HepG2 (cell line): ENCODE measurements around the gene ANO2. TPM values are rescaled to one million over a fixed set of nuclear protein-coding genes. Genes with fewer than 3 reads are reported as not detected.

Experiments
- ATAC-seq: fragments of 200-7000 bp; cut with Tn5 transposase; 3 replicates; pipeline ENCODE4 v1.9.1; 2020; ENCODE audit warnings: mild to moderate bottlenecking, moderate library complexity
- BruUV-seq: library from RNA; stranded (reverse); fragments of 400-500 nt; replicated peaks from 2 replicates; lab custom pipeline; 2021; lab: Mats Ljungman, UMichigan
- CTCF ChIA-PET: fragments of 300-600 bp; formaldehyde crosslinking; extraction: SDS; loops from one replicate; lab custom pipeline; 2021; ENCODE audit warnings: low total read pairs, inconsistent platforms, low intra/inter-chr PET ratio; lab: Yijun Ruan, JAX
- POLR2A ChIA-PET: fragments of 350-600 bp; sonication (Branson Sonifier 250); formaldehyde crosslinking; loops from one replicate; lab custom pipeline; 2020; ENCODE audit warnings: antibody characterized with exemption, inconsistent platforms; lab: Yijun Ruan, JAX
- DNase-seq: peaks from one replicate; pipeline ENCODE4 v3.0.0-alpha.2; 2015; ENCODE audit warnings: low spot score
- FAIRE-seq: peaks from 3 replicates; lab custom pipeline; 2011; peaks lifted over from hg19 to GRCh38; lab: Jason Lieb, UNC
- H2AFZ ChIP-seq: one replicate; pipeline ENCODE4 v1.6.1; 2011; ENCODE audit warnings: low read length, inconsistent platforms
- H3K27ac ChIP-seq: fragments of 300-600 bp; 3 replicates; pipeline ENCODE4 v1.8.0; 2011; ENCODE audit warnings: mixed run types, mild to moderate bottlenecking, mixed read lengths, low read length, inconsistent platforms; ENCODE audit not compliant: insufficient read depth; ENCODE audit errors: extremely low read length
- H3K27me3 ChIP-seq, 2 experiments: fragments of 200-600 bp in 1 of 2; 2 replicates in 1 of 2; 3 replicates in 1 of 2; pipeline versions ENCODE4 v1.6.0 to v1.8.0; 2011; ENCODE audit warnings: low read length in 2 of 2, mild to moderate bottlenecking in 2 of 2, moderate library complexity in 2 of 2, inconsistent platforms in 1 of 2; ENCODE audit not compliant: insufficient read depth in 2 of 2, control insufficient read depth in 1 of 2
- H3K36me3 ChIP-seq, 2 experiments: fragments of 200-600 bp in 1 of 2; replicated peaks in 1 of 2; 2 replicates in 1 of 2; 3 replicates in 1 of 2; pipeline versions ENCODE4 v1.5.1 to v1.8.0; 2011; ENCODE audit warnings: low read length in 2 of 2, inconsistent platforms in 1 of 2; ENCODE audit not compliant: insufficient read depth in 2 of 2, control insufficient read depth in 1 of 2
- H3K4me1 ChIP-seq: 2 replicates; pipeline ENCODE4 v1.5.1; 2012; ENCODE audit warnings: low read length, inconsistent platforms; ENCODE audit not compliant: insufficient read depth
- H3K4me2 ChIP-seq: 2 replicates; pipeline ENCODE4 v1.6.0; 2011; ENCODE audit warnings: low read depth, low read length, inconsistent platforms
- H3K4me3 ChIP-seq, 3 experiments: fragments of 200-600 bp in 1 of 3; sonication (generic), shearing (Covaris generic) in 1 of 3; replicated peaks in 1 of 3; 2 replicates each; pipeline ENCODE4 v1.5.1; 2011 to 2016; ENCODE audit warnings: low read length in 3 of 3, inconsistent platforms in 2 of 3, low read depth in 2 of 3, mild to moderate bottlenecking in 2 of 3, control low read depth in 1 of 3, mixed read lengths in 1 of 3; ENCODE audit not compliant: insufficient read depth in 1 of 3
- H3K79me2 ChIP-seq: one replicate; pipeline ENCODE4 v1.6.1; 2011; ENCODE audit warnings: low read length, inconsistent platforms; ENCODE audit not compliant: insufficient read depth
- H3K9ac ChIP-seq: 2 replicates; pipeline ENCODE4 v1.6.0; 2011; ENCODE audit warnings: mild to moderate bottlenecking, low read depth, low read length, inconsistent platforms; ENCODE audit not compliant: insufficient read depth
- H3K9me3 ChIP-seq: 2 replicates; pipeline ENCODE4 v1.5.1; 2012; ENCODE audit warnings: mild to moderate bottlenecking, low read length
- H4K20me1 ChIP-seq: 2 replicates; pipeline ENCODE4 v1.6.0; 2011; ENCODE audit warnings: inconsistent platforms, mild to moderate bottlenecking, low read length, moderate library complexity; ENCODE audit not compliant: insufficient read depth
- ARNT ChIP-seq: fragments of 450-650 bp; IDR thresholded peaks from 2 replicates; pipeline ENCODE4 v1.6.1; 2017
- MAZ ChIP-seq, 2 experiments: sonication (generic) in 1 of 2; formaldehyde crosslinking in 1 of 2; IDR thresholded peaks; 2 replicates each; pipeline versions ENCODE4 v1.5.0 to v1.6.1; 2012 to 2020; ENCODE audit warnings: low read depth in 2 of 2, mild to moderate bottlenecking in 2 of 2, borderline replicate concordance in 1 of 2, improper control_type of control experiment in 1 of 2, low read length in 1 of 2, missing genetic modification reagents in 1 of 2, moderate library complexity in 1 of 2
- SATB2 ChIP-seq: sonication (generic); formaldehyde crosslinking; IDR thresholded peaks from 2 replicates; pipeline ENCODE4 v1.5.0; 2020; ENCODE audit warnings: missing genetic modification reagents
- STAG1 ChIP-seq: sonication (generic); formaldehyde crosslinking; IDR thresholded peaks from 2 replicates; pipeline ENCODE4 v1.4.0; 2020; ENCODE audit warnings: missing genetic modification reagents
- ZFP82 ChIP-seq: sonication (generic); formaldehyde crosslinking; IDR thresholded peaks from 2 replicates; pipeline ENCODE4 v1.5.1; 2020; ENCODE audit warnings: mild to moderate bottlenecking, missing genetic modification reagents, borderline replicate concordance
- ZNF10 ChIP-seq: sonication (generic); formaldehyde crosslinking; IDR thresholded peaks from 2 replicates; pipeline ENCODE4 v1.4.0; 2020; ENCODE audit warnings: mild to moderate bottlenecking, low read depth, missing genetic modification reagents, borderline replicate concordance
- ZNF367 ChIP-seq: sonication (generic); formaldehyde crosslinking; IDR thresholded peaks from 2 replicates; pipeline ENCODE4 v1.4.0; 2020; ENCODE audit warnings: missing genetic modification reagents, borderline replicate concordance
- ZNF564 ChIP-seq: sonication (generic); formaldehyde crosslinking; IDR thresholded peaks from 2 replicates; pipeline ENCODE4 v1.8.1; 2023; ENCODE audit warnings: mild to moderate bottlenecking, missing genetic modification reagents
- ZNF570 ChIP-seq: sonication (generic); formaldehyde crosslinking; IDR thresholded peaks from 2 replicates; pipeline ENCODE4 v1.4.0; 2020; ENCODE audit warnings: mild to moderate bottlenecking, missing genetic modification reagents, borderline replicate concordance
- ZNF709 ChIP-seq: sonication (generic); formaldehyde crosslinking; IDR thresholded peaks from 2 replicates; pipeline ENCODE4 v1.5.0; 2020; ENCODE audit warnings: mild to moderate bottlenecking, missing genetic modification reagents
- ZNF761 ChIP-seq: sonication (generic); formaldehyde crosslinking; conservative IDR thresholded peaks from 2 replicates; pipeline ENCODE4 v1.4.0; 2020; ENCODE audit warnings: mild to moderate bottlenecking, missing genetic modification reagents
- WGBS: methylation state at CpG from one replicate; pipeline ENCODE4 v1.1.6; 2017; ENCODE audit warnings: low lambda C conversion rate; 5-methylcytosine and 5-hydroxymethylcytosine counted together
- in situ Hi-C: cut with HindIII; loops from 2 replicates; pipeline ENCODE4 v1.10.0; 2017; ENCODE audit warnings: low pct_unique_long_range_greater_than_20kb; ENCODE audit not compliant: extremely low pct_ligation_motif_present
- intact Hi-C: fragments of 100-400 bp; cut with micrococcal nuclease; formaldehyde crosslinking; loops from one replicate; pipeline ENCODE4 v1.10.0; 2022; ENCODE audit not compliant: unreplicated experiment
- polyA plus RNA-seq, 8 experiments: library from polyadenylated mRNA; depleted of rRNA in 3 of 8; stranded (reverse) in 7 of 8; unstranded in 1 of 8; fragments of >200 nt; fragmentation: Illumina TruSeq in 4 of 8; extraction: Trizol in 4 of 8; gene quantifications; 2 replicates each; pipeline versions ENCODE4 v1.2.1 to v1.2.3, GENCODE V29; 2011 to 2016; ENCODE audit warnings: low read depth in 4 of 8, missing spikeins in 1 of 8, mixed read lengths in 1 of 8; ENCODE audit not compliant: insufficient read depth in 1 of 8
- total RNA-seq, 5 experiments: library from RNA; depleted of rRNA; stranded (reverse); fragments of >200 nt; fragmentation: Illumina TruSeq; extraction: Trizol; gene quantifications; 2 replicates each; pipeline ENCODE4 v1.2.3, GENCODE V29; 2016; ENCODE audit warnings: low read depth in 1 of 5
- TF ChIP-seq, protein P1 (sequence below): sonication (generic); formaldehyde crosslinking; IDR thresholded peaks from 2 replicates; pipeline ENCODE4 v1.8.0; 2022; ENCODE audit warnings: mild to moderate bottlenecking, missing genetic modification reagents, borderline replicate concordance
- TF ChIP-seq, protein P2 (sequence below): sonication (generic); formaldehyde crosslinking; conservative IDR thresholded peaks from 2 replicates; pipeline ENCODE4 v1.4.0; 2020; ENCODE audit warnings: missing genetic modification reagents
- TF ChIP-seq, protein P3 (sequence below): sonication (generic); formaldehyde crosslinking; IDR thresholded peaks from 2 replicates; pipeline ENCODE4 v1.9.0; 2022; ENCODE audit warnings: missing genetic modification reagents, mild to moderate bottlenecking, borderline replicate concordance

The ANO2 gene
- total and polyA plus RNA-seq, 2 of the 13 experiments (the other 11 are each of a cell fraction or from before 2014, with no cell fraction given) = 0.18 TPM; not detected in 1

DNA sequence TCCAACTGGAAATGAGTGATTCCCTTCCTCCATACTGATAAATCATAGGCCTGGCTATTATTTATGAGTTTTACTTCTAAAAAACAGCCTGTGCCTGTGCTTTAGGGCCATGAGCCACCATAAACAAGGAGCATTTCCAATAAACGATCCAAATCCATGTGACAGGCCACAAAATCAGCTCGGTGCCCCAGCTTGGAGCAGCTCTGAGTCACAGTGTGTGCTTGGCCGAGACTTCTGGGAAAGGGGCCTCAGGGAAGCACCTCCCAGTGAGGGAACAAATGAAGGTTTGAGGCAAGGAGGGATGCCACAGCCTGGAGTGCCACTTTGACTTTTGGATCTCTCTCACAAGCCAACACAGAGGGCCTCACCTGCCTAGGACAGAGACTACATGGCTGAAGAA is 322.8 kb downstream of the ANO2 start (continued):
- TF ChIP-seq, protein P1, sequence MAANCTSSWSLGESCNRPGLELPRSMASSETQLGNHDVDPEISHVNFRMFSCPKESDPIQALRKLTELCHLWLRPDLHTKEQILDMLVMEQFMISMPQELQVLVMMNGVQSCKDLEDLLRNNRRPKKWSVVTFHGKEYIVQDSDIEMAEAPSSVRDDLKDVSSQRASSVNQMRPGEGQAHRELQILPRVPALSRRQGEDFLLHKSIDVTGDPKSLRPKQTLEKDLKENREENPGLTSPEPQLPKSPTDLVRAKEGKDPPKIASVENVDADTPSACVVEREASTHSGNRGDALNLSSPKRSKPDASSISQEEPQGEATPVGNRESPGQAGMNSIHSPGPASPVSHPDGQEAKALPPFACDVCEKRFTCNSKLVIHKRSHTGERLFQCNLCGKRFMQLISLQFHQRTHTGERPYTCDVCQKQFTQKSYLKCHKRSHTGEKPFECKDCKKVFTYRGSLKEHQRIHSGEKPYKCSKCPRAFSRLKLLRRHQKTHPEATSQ (CRISPR knock-in tag) = no peak
- TF ChIP-seq ZNF10 (CRISPR knock-in tag) = no peak
- no peak for TF ChIP-seq SATB2 (CRISPR knock-in tag)
- TF ChIP-seq ZNF761 = no peak
- TF ChIP-seq ZNF367 (CRISPR knock-in tag) = no peak
- TF ChIP-seq, protein P2, sequence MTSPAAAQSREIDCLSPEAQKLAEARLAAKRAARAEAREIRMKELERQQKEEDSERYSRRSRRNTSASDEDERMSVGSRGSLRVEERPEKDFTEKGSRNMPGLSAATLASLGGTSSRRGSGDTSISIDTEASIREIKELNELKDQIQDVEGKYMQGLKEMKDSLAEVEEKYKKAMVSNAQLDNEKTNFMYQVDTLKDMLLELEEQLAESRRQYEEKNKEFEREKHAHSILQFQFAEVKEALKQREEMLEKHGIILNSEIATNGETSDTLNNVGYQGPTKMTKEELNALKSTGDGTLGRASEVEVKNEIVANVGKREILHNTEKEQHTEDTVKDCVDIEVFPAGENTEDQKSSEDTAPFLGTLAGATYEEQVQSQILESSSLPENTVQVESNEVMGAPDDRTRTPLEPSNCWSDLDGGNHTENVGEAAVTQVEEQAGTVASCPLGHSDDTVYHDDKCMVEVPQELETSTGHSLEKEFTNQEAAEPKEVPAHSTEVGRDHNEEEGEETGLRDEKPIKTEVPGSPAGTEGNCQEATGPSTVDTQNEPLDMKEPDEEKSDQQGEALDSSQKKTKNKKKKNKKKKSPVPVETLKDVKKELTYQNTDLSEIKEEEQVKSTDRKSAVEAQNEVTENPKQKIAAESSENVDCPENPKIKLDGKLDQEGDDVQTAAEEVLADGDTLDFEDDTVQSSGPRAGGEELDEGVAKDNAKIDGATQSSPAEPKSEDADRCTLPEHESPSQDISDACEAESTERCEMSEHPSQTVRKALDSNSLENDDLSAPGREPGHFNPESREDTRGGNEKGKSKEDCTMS (CRISPR knock-in tag) = no peak
- TF ChIP-seq, all 625 proteins: peak for 0

- no peak overlapping the region for H3K4me2 ChIP-seq
- H3K4me1 ChIP-seq = no peaks in the 10 kb centered on the region
- no peak overlapping the region for H2AFZ ChIP-seq
- FAIRE-seq (no peak), ATAC-seq (no peak), DNase-seq (no peak)
- ChIA-PET CTCF (no interaction called here), POLR2A (no interaction called here)
- H3K36me3 ChIP-seq = no peaks in the 10 kb centered on the region
- no peak overlapping the region for H3K4me3 ChIP-seq
- no peak overlapping the region for H3K9ac ChIP-seq
- H4K20me1 ChIP-seq = no peaks in the 10 kb centered on the region
- no TSS peak for BruUV-seq
- H3K27ac ChIP-seq = no peak overlapping the region
- intact Hi-C loops = no loop called here
- H3K79me2 ChIP-seq = no peaks in the 10 kb centered on the region
- H3K27me3 ChIP-seq = peaks cover 1 to 4% of the 10 kb centered on the region in 2 experiments; a peak in 2 of 5 replicates
- in situ Hi-C loops = no loop called here
- H3K9me3 ChIP-seq = no peaks in the 10 kb centered on the region
- 49% methylated on average over 9 of the region's 9 CpGs for WGBS
- no peak for TF ChIP-seq ZNF564 (CRISPR knock-in tag)
- TF ChIP-seq MAZ (IDR thresholded peaks at IDR 0.05; ENCODE audit: borderline replicate concordance, low read depth, low read length) = no peak
- TF ChIP-seq MAZ (CRISPR knock-in tag; IDR thresholded peaks at IDR 0.05; ENCODE audit: low read depth) = no peak
- no peak for TF ChIP-seq ZFP82
- no peak for TF ChIP-seq ZNF570 (CRISPR knock-in tag)
- TF ChIP-seq, protein P2 (CRISPR knock-in tag) = no peak
- no peak for TF ChIP-seq ARNT
- TF ChIP-seq, protein P3, sequence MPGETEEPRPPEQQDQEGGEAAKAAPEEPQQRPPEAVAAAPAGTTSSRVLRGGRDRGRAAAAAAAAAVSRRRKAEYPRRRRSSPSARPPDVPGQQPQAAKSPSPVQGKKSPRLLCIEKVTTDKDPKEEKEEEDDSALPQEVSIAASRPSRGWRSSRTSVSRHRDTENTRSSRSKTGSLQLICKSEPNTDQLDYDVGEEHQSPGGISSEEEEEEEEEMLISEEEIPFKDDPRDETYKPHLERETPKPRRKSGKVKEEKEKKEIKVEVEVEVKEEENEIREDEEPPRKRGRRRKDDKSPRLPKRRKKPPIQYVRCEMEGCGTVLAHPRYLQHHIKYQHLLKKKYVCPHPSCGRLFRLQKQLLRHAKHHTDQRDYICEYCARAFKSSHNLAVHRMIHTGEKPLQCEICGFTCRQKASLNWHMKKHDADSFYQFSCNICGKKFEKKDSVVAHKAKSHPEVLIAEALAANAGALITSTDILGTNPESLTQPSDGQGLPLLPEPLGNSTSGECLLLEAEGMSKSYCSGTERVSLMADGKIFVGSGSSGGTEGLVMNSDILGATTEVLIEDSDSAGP (CRISPR knock-in tag) = no peak
- TF ChIP-seq ZNF709 (CRISPR knock-in tag) = no peak
- no peak for TF ChIP-seq STAG1 (CRISPR knock-in tag)
Observed at GRCh38 chr12:5621329-5621728, 323.7 kb downstream of the ANO2 start.
